WTC11 (cell line): ENCODE measurements around the gene SLC38A3.

ENCODE experiments used
- CTCF ChIP-seq: fragments of 200-600 bp; IDR thresholded peaks from 2 replicates; pipeline ENCODE4 v1.8.0; 2022; ENCODE audit warnings: antibody characterized with exemption
- ELF4 ChIP-seq: sonication (generic); formaldehyde crosslinking; IDR thresholded peaks from 2 replicates; pipeline ENCODE4 v1.8.1; 2022; ENCODE audit warnings: low read depth, mild to moderate bottlenecking, moderate library complexity, missing genetic modification reagents
- GABPB1 ChIP-seq: sonication (generic); formaldehyde crosslinking; IDR thresholded peaks from 2 replicates; pipeline ENCODE4 v1.8.1; 2023; ENCODE audit warnings: mild to moderate bottlenecking, missing genetic modification reagents
- KAT7 ChIP-seq: sonication (generic); formaldehyde crosslinking; IDR thresholded peaks from 2 replicates; pipeline ENCODE4 v1.8.1; 2023; ENCODE audit warnings: missing genetic modification reagents, mild to moderate bottlenecking, borderline replicate concordance
- NFYB ChIP-seq: sonication (generic); formaldehyde crosslinking; conservative IDR thresholded peaks from 2 replicates; pipeline ENCODE4 v1.8.0; 2022; ENCODE audit warnings: low read depth, missing genetic modification reagents
- NR1H2 ChIP-seq: sonication (generic); formaldehyde crosslinking; IDR thresholded peaks from 2 replicates; pipeline ENCODE4 v1.9.0; 2021; ENCODE audit warnings: mild to moderate bottlenecking, moderate library complexity, missing genetic modification reagents
- STAT6 ChIP-seq: sonication (generic); formaldehyde crosslinking; conservative IDR thresholded peaks from 2 replicates; pipeline ENCODE4 v1.8.1; 2023; ENCODE audit warnings: mild to moderate bottlenecking, low read depth, missing genetic modification reagents, moderate library complexity
- TP53 ChIP-seq: sonication (generic); formaldehyde crosslinking; IDR thresholded peaks from 2 replicates; pipeline ENCODE4 v1.8.1; 2023; ENCODE audit warnings: mild to moderate bottlenecking, missing genetic modification reagents

- TF ChIP-seq CTCF: no peak
- TF ChIP-seq STAT6: no peak
- TF ChIP-seq NFYB (CRISPR knock-in tag): no peak
- TF ChIP-seq KAT7 (CRISPR knock-in tag): no peak
- TF ChIP-seq NR1H2 (CRISPR knock-in tag): no peak
- TF ChIP-seq GABPB1 (CRISPR knock-in tag): no peak
- no peak for TF ChIP-seq TP53 (CRISPR knock-in tag)
- TF ChIP-seq ELF4 (CRISPR knock-in tag): no peak
These were observed 39.0 kb upstream of the SLC38A3 start for GRCh38 chr3:50165910-50166538.
